LHCN-M2 (cell line): ENCODE data around the gene FAM3D. TPM values are rescaled to one million over a fixed set of nuclear protein-coding genes. Genes with fewer than 3 reads are reported as not detected.
"Not testable (repeated sequence)": the region's sequence is repeated elsewhere in the genome, so short reads cannot be mapped to it uniquely, and the experiment has no call there.

Experiments
- DNase-seq: peaks from one replicate; pipeline ENCODE4 v3.0.0-alpha.2; 2012; ENCODE audit warnings: low read depth
- total RNA-seq: library from RNA; depleted of rRNA; stranded (reverse); fragments of >200 nt; gene quantifications from 2 replicates; pipeline ENCODE4 v1.2.3, GENCODE V29; 2014

Gene FAM3D
- total RNA-seq, 1 experiment from 2014 or later, result not detected

DNA sequence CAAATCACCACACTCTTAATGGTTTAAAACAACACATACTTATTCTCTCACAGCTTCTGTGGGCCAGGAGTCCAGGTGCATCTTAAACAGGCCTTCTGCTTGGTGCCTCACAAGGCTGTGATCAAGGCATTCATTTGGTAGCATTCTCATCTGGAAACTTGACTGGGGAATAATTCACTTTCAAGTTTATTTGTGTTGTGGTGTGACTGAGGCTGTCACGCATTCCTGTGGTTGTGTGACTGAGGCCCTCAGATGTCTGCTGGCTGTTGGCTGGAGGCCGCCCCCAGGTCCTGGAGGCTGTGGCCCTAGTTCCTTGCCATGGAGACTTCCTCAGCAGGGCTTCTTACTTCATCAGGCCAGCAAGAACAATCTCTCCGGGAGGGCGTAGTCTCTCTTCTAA, 16.9 kb upstream of the FAM3D start:
- peak; percentile 49 for DNase-seq

DNA sequence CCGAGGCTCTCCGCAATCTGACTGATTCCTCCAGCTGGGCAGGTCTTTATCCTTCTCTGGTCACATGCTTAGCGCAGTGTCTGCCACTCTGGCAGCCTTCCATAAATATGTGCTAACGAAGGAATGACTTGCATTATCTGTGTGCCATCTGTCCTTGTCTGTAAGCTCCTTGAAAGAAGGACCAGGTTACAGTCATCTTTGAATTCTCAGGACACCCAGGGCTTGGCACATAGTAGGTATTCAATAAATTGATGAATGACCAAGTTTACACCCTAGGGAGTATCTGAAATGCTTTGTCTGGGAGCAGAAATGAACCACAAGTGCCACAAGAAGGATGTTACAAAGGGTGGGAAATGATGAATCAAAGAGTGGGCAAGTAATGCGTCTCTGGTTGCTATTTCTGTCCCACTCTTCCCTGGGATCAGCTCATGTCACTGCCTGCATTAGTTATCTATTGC, 16.5 kb upstream of the FAM3D start:
- DNase-seq, result peak; percentile 61

DNA sequence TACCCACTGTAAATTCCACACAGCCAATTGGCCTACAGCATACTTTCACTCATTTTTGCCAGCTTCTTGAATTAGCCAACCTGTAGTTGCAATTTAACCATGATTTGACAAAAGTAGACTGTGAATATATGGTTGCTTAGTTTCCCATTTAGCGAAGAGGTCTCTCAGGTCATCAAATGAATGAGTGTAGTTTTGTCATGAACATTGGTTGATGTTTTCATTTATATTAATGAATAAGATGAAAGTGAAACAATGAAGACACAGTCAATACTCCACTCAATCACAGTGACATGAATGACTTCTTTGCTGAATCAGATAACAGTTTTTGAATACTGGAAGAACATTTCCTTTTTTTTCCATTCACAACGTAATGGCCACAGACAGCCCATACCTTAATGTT, 15.3 kb upstream of the FAM3D start:
- DNase-seq, result no peak

DNA sequence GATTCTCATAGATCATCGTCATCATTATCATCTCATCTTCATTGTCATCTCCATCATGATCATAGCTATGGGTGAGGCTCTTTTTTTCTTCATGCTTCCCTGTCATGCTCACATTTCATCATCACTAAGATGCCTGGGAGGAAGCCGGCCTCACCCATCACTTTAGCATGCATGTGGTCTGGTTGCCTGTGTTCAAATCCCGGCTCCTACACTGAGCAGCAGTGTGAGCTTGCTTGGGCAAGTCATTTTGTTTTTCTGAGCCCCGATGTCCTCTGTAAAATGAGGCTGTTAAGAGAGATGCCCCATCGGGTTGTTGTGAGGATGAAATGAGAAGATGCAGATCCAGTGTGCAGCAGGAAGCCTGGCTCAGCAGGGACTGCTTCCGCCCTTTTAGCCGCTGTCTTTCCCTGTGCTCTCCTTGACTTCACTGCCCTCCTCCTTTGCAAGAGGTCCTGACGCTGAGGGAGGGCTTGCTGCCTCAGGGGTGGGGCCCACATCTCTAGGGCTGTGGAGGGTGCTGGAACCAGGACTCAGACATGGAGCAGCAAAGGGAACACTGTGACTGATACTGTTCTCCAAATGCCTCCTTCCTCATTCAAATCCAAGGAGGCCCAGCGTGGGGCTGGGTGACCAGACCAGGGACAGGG, 14.4 kb upstream of the FAM3D start:
- DNase-seq, result no peak

DNA sequence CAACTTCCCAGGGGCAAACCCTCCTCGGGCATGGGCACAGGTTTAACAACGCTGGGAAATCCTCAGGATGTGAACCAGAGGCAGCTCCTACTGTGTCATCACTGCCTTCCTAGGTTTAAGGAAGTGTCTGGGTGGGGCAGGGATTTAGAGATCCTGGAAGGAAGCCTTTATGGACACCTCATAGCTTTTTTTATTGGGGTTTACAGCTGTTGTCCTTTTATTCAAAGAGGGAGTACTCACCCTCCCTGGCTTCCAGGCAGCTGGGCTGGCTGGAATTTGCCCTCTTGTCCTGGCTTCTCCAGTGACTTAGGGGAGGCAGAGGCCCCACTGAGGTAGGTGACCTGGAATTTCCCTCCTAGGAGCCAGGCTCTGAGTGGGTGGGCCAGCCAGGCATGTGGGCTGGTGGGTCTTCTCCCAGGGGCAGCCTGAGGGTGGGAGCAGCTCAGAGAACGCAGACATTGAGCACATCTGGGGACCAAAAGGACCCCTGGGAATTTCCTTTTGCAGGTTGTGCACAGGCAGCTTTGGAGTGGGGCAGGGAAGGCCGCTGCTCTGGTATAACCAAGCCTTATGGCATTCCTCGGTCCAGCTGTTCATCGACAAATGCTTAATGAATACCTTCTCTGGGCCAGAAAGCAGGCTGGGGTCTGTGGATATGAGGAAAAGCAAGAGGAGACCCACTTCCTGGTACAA, 13.5 kb upstream of the FAM3D start:
- peak; percentile 39 for DNase-seq

DNA sequence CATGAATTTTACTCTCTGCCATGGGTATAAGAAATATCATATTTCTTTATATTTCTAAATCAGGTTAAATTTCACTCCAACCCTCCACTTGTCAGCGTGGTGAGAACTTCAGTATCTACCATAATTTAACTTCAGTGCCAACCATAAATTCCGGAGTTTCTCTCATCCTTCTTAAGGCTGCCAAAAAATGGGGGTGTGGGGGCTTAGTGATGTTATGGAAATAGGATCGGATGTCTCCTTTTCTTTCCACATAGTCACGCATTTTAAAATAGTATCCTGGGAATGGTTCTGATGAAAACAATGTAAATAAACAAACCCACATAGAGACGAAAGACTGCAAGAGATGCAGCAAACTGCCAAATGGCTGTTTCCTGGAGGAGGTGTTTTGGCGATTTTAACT, 12.9 kb upstream of the FAM3D start:
- peak; percentile 12 for DNase-seq

DNA sequence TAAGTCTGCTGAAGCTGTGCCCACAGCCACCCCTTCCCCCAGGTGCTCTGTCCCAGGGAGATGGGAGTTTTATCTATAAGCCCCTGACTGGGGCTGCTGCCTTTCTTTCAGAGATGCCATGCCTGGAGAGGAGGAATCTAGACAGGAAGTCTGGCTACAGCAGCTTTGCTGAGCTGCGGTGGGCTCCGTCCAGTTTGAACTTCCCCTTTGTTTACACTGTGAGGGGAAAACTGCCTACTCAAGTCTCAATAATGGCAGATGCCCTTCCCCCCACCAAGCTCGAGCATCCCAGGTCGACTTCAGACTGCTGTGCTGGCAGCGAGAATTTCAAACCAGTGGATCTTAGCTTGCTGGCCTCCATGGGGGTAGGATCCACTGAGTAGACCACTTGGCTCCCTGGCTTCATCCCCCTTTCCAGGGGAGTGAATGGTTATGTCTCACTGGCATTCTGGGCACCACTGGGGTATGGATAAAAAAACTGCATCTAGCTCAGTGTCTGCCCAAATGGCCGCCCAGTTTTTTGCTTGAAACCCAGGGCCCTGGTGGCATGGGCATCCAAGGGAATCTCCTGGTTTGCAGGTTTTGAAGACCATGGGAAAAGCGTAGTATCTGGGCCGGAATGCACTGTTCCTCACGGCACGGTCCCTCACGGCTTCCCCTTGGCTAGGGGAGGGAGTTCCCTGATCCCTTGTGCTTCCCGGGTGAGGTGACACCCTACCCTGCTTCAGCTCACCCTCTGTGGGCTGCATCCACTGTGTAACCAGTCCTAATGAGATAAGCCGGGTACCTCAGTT, 11.8 kb upstream of the FAM3D start:
- not testable (repeated sequence) for DNase-seq

DNA sequence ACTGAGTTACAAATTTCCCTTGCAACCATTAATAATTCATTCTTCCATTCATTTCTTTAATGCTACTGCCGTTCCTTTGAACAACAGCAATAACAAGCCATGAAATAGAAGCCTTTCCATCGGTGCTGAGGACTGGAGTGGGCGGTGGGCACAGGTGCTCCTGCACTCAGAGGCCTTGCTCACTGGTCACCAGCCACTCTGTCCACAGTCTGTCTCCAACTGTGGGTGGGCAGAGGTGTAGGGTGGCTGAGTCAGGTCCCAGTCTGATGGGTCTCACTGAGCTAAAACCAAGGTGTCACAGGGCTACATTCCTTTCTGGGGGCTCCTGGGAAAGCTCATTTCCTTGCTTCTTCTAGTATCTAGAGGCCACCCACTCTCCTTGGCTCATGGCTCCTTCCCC, 6.3 kb upstream of the FAM3D start:
- DNase-seq, result no peak

DNA sequence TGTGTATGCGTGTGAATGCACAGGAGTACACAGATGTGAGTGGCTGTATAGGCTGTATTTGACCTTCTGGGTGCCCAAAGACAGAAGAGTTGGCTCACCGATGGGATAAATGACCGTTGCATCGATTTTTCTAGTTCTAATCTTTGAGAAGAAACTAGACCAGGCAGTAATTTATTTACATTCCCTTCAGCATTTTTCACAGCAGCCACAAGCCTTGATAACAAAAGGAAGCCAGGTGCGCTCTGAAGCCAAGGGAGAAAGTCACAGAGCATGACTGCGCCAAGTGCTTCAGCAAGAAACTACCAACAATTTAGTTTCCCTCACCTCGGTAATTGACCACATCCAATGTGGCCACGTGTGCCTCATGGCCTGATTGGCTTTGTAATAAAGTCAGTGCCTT, 5.9 kb upstream of the FAM3D start:
- no peak for DNase-seq

DNA sequence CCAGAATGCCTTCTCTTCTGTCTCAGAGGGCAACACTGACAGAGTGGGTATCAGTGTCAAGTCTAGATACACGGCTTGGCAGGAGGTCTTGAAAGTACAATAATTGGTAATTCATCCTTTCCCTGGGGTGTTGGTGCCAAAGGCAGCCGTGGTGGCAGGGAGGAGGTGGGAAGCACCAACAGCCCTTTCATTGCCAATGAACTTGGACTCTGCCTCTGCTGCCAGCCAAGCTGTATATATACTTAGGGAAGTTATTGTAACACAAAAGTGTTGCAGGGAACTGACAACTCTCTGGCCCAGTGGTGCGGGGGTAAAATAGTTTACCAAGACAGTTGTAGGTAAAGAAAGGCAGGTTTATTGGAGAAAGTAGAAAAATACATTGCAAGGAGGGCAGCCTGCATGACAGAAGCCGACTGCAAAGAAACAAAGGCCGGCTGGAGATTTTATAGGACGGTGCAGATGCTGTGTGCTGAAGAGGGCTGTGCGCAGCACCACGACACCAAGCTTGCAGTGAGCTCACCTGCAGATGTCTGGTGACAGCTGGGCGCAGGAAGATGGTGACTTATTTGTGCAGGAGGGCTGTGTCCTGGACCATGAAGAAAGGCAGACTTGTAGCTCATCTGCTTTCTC, 4.0 kb upstream of the FAM3D start:
- no peak for DNase-seq

DNA sequence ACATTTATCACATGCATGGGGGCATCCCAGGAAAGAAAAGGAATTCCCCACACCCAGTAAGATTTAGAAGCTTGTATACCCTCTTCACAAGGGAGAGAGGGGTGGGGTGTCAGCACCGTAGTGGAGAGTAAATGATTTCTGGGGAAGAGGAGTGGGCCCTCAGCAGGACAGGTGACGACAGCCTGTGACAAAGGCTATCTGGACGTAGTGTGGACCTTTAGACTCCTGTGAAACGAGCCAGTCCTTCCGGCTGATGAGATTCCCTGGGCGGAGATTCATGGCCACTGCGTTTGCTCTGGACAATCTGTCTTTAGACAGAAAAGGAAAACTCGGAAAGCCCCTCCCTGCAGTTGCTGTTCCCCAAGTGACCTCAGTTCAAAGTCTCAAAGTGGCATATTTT, 1.7 kb upstream of the FAM3D start:
- no peak for DNase-seq

DNA sequence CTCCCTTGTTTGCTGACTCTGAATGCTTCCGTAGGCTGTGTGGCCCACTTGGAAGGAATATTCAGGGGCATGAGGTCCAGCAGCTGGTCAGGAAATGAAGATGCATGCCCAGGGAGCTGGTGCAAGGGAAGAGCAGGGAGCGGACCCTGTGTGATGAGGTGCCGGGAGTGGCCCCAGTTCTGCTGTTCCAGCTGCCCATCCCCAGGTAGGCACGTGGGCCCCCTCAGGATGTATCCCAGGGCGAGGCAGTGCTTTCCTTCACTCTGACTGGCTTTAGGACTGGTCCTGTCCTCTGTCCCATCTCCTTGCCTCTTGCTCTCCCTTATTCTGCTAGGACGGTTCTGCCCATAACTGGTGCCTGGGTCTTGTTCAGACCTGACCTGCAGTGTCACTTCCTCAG, 1.1 kb upstream of the FAM3D start:
- DNase-seq, result no peak

DNA sequence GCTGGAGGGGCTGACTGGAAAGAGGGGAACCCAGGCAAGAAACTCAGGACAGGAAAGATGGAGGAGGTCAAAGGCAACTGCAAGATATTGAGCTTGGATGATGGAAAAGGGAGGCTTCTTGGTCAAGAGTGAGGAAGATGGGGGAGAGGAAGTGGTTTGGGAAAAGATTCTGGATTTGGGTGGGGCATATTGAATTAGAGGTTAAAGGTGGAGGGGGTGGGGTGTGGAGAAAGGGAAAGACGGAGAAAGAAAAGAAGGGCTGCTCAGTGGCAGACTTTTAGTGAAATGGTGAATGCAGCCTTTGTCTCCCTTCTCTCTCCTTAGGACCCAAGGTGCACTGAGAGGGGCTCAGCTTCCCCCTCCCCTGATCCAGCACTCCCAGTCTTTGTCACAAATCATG, 655 bp upstream of the FAM3D start:
- DNase-seq, result no peak

DNA sequence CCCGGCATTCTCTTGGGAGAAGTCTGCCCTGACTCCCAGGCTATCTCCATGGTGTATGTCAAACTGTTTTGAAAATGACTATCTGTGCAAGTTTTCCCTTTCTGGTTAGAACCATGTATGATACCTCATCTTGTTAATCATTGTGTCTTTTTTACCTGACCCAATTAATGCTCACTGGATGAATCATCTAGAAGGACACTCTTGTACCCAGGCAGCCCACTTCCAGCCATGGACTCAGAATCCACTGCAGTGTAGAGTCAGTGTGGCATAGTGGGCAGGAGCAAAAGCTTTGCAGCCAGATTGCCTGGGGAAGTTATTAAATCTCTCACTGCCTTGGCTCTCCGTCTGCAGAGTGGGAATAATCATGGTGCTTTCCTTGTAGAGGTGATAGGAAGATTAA, 1.2 kb downstream of the FAM3D start:
- DNase-seq, result no peak

DNA sequence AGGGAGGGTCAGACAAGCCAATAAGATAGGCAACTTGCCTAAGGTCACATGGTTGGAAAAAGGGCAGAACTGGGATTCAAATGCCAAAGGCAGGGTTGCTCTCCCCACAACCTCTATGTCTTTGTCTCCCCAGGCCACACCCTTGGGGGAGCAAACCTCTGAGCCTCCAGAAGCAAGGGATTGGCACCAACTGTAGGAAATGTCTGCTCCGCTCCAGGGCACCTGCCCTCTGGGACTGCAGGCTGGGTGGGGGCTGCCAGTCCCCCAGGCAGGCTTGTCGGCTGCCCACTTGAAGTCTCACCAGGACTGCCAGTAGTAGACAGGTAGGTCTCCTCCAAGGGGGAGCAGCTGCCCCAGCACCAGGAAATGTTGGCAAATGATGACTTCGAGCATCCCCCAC, 2.0 kb downstream of the FAM3D start:
- DNase-seq, result no peak

DNA sequence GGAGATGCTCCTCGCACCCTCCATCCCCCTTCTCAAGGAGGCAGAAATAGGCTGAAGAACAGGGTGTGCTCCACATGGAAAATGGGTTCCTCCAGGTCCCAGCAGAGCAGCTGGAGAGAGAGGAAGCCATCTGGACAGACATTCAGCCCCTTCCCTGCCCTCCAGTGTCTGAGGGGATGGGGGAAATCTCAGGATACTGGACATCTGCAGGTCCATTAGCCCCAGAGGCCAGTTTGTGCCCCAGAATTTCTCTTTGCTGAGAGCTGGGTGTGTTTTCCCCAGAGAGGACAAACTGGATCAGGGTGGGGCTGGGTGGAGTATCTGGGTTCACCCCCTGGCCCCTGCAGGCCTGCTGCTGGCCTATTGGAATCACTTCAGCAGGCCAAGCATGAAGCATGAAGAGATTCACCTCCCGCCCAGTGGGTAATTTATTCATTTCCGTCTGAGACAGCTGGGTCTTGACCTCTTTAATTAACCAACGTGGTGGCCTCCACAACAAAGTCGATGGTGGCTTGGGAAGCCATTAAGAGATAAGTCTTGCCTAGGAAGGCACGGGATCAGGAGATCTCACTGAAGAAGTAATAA, 4.6 kb downstream of the FAM3D start:
- DNase-seq, result no peak

DNA sequence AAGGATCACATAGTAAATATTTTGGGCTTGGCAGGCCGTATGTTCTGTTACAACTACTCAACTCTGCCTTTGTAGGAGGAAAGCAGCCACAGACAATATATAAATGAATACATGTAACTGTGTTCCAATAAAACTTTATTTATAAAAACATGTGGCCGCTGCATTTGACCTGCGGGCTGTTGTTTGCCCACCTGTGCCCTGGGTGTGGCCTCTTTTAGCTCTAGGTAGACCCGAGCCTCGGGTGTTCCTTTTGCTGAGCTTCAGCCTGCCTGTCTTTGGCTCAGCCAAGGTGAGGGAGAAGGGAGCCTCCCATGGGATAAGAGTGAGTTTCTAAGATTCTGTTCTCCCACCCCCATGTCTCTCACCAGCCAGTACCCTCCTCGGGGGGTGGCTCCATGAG, 5.6 kb downstream of the FAM3D start:
- DNase-seq, result no peak

DNA sequence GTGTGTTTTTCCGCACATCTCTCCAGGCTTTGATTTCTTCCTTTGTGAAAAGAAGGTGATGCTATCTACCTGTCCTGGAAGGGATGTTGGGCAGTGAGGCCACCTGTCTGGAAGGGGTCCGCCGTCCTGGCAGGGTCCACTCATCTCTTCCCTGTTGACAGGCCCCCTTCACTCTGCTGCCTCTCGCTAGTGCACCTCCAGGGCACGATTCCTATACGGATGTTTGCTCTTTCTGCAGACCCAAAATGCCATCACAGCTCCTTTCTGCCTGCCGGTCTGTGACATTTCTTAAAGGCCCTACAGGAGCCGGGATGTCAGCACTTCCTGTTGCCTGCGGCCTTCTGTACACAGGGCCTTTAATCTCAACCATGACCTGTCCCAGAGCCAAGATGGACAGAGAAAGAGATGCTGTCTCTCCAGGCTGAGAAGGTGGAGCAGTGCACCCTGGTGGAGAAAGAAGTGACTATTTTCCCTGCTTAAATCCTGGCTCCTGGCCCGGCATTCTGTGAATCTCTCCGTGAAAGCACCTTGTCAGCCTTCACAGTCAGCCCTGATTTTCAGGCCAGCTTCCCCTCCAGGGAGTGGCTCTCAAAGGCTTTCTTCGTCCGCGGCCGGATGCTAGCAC, 7.4 kb downstream of the FAM3D start:
- peak; percentile 12 for DNase-seq

DNA sequence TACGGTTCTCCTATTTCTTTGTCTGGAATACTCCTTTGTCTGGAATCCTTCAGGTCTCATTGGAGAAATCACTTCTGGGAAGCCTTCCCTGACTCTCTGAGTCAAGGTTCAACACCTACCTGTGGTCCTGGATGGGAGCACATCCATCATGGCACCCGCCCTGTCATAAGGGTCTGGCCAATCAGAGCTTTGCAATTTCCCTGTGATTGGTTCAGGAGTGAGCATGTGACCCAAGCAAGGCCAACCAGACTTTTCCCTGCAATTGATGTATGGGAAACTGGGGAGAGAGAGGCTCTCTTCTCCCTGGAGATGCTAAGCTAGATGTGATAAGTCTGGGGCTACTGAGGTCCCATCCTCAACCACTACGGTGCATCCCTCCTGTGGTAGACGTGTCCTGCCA, 8.1 kb downstream of the FAM3D start:
- DNase-seq, result no peak

DNA sequence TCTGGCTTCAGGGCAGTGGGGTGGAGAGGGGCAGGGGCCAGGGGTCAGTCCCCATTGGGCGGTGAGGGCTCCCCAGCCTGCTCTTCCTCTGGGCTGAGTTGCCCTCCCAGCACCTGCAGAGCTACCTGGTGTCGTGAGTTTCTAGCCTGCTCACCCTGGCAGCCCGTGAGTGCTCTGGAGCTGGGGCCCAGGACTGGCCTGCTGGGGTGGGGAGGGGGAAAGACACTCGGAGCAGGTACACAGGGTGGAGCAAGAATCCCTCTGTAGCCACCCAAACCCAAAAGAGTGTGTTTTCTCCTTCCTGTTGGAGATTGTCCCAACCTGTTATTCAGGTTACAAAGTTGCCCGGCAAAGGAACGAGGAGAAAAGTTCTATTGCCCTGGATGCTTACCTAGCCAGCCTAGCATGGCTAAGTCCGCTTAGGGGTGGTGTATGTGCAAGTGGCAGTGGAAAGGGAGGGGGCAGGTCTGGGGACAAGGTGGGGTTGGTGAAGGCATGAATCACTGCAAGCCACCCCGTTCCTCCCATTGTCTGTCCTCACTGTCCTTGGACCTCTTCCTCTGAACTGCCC, 8.9 kb downstream of the FAM3D start:
- DNase-seq, result no peak

DNA sequence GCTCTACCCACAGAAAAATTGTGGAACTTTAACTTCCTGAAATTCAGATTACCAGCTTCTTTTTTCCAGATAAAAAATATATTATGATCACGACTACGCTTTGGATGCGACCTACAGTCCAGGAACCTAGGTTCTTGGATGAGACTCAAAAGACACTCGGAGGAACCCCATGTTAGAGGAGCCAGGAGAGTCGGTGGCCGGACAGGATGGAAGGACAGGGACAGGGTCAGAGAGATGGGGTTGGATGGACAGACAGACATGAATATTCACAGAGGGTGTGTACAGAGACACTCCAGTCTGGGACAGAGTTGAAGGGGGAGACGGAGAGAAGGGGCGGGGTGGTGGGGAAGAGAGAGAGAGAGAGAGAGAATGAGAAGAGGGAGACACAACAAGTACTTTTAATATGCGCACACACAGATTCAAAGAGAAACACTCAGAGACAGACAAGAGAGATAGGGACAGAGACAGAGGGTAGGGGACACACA, 9.5 kb downstream of the FAM3D start:
- no peak for DNase-seq
